Hepatocyte (in vitro differentiated cells): Measurements from ENCODE around the gene GNG13. TPM values are rescaled to one million over a fixed set of nuclear protein-coding genes. Genes with fewer than 3 reads are reported as not detected.
"Not testable (repeated sequence)": the region's sequence is repeated elsewhere in the genome, so short reads cannot be mapped to it uniquely, and the experiment has no call there.

Source experiments
- DNase-seq: peaks from one replicate; pipeline ENCODE4 v3.0.0-alpha.2; 2016; ENCODE audit warnings: low spot score
- H2AFZ ChIP-seq: fragments of 200-600 bp; sonication (generic); 2 replicates; pipeline ENCODE4 v1.6.0; 2016; ENCODE audit warnings: antibody characterized with exemption, mild to moderate bottlenecking
- H3K27ac ChIP-seq: fragments of 200-600 bp; sonication (generic); 2 replicates; pipeline ENCODE4 v1.5.1; 2016; ENCODE audit warnings: mild to moderate bottlenecking
- H3K27me3 ChIP-seq: fragments of 200-600 bp; sonication (generic); 2 replicates; pipeline ENCODE4 v1.6.1; 2016
- H3K36me3 ChIP-seq: fragments of 200-600 bp; sonication (generic); replicated peaks from 2 replicates; pipeline ENCODE4 v1.5.1; 2016; ENCODE audit warnings: low read depth; ENCODE audit not compliant: insufficient read depth
- H3K4me1 ChIP-seq: fragments of 200-600 bp; sonication (generic); 2 replicates; pipeline ENCODE4 v1.5.1; 2016; ENCODE audit warnings: mild to moderate bottlenecking, moderate library complexity; ENCODE audit not compliant: insufficient read depth
- H3K4me2 ChIP-seq: fragments of 200-600 bp; sonication (generic); 2 replicates; pipeline ENCODE4 v1.6.0; 2016
- H3K4me3 ChIP-seq: fragments of 200-600 bp; sonication (generic); 2 replicates; pipeline ENCODE4 v1.5.1; 2016; ENCODE audit warnings: mild to moderate bottlenecking
- H3K79me2 ChIP-seq: fragments of 200-600 bp; sonication (generic); 2 replicates; pipeline ENCODE4 v1.6.0; 2017; ENCODE audit warnings: mild to moderate bottlenecking
- H3K9me2 ChIP-seq: fragments of 200-600 bp; sonication (generic); replicated peaks from 2 replicates; pipeline ENCODE4 v1.6.0; 2017; ENCODE audit warnings: mild to moderate bottlenecking; ENCODE audit not compliant: insufficient read depth
- H3K9me3 ChIP-seq: fragments of 200-600 bp; sonication (generic); 2 replicates; pipeline ENCODE4 v1.5.1; 2016; ENCODE audit warnings: low read depth, mild to moderate bottlenecking
- H4K20me1 ChIP-seq: fragments of 200-600 bp; sonication (generic); 2 replicates; pipeline ENCODE4 v1.6.0; 2016; ENCODE audit warnings: mild to moderate bottlenecking; ENCODE audit not compliant: insufficient read depth, poor library complexity, severe bottlenecking
- CTCF ChIP-seq: fragments of 200-600 bp; sonication (generic); IDR thresholded peaks from 2 replicates; pipeline ENCODE4 v1.5.1; 2016; ENCODE audit warnings: antibody characterized with exemption, mild to moderate bottlenecking; ENCODE audit not compliant: poor library complexity
- EZH2 ChIP-seq: fragments of 200-600 bp; sonication (generic); IDR thresholded peaks from 2 replicates; pipeline ENCODE4 v1.6.1; 2016; ENCODE audit warnings: antibody characterized with exemption, mild to moderate bottlenecking, borderline replicate concordance
- EZH2phosphoT487 ChIP-seq: fragments of 200-600 bp; sonication (generic); IDR thresholded peaks from one replicate; pipeline ENCODE4 v1.6.1; 2018; ENCODE audit warnings: antibody characterized with exemption, mild to moderate bottlenecking, low read depth, moderate library complexity; ENCODE audit not compliant: unreplicated experiment, severe bottlenecking
- WGBS: methylation state at CpG from one replicate; pipeline ENCODE4 v1.1.6; 2016; ENCODE audit warnings: low lambda C conversion rate; ENCODE audit errors: missing lambda C conversion rate; 5-methylcytosine and 5-hydroxymethylcytosine counted together
- polyA plus RNA-seq: library from polyadenylated mRNA; unstranded; fragments of >200 nt; fragmentation: Nextera tagmentation; extraction: Ambion mirVana; gene quantifications from 2 replicates; pipeline ENCODE4 v1.2.1, GENCODE V29; 2016
- total RNA-seq: library from RNA; depleted of rRNA; stranded (reverse); fragments of >200 nt; gene quantifications from 2 replicates; pipeline ENCODE4 v1.2.3, GENCODE V29; 2014

GNG13 gene
- total and polyA plus RNA-seq, 2 experiments from 2014 or later, result not detected

- Histone ChIP-seq H3K4me1 (no peaks in the 10 kb centered on the region), H3K4me3 (no peak overlapping the region), H3K79me2 (no peaks in the 10 kb centered on the region), H3K4me2 (no peak overlapping the region), H2AFZ (no peak overlapping the region), H3K27me3 (no peaks in the 10 kb centered on the region), H3K27ac (no peak overlapping the region), H4K20me1 (no peaks in the 10 kb centered on the region), H3K9me3 (no peaks in the 10 kb centered on the region), H3K9me2 (no peaks in the 10 kb centered on the region), H3K36me3 (no peaks in the 10 kb centered on the region)
- DNase-seq, result no peak
- no peak for TF ChIP-seq CTCF
- TF ChIP-seq EZH2phosphoT487, result no peak
- no peak for TF ChIP-seq EZH2
- WGBS, result 80% methylated on average over 6 of the region's 6 CpGs
These were observed 21.5 kb downstream of the GNG13 start for GRCh38 chr16:778909-779527.

- Histone ChIP-seq H4K20me1 (no peaks in the 10 kb centered on the region), H3K4me2 (no peak overlapping the region), H3K27ac (no peak overlapping the region), H3K4me3 (no peak overlapping the region), H3K9me3 (no peaks in the 10 kb centered on the region), H3K36me3 (no peaks in the 10 kb centered on the region), H3K79me2 (no peaks in the 10 kb centered on the region), H3K4me1 (no peaks in the 10 kb centered on the region), H3K27me3 (no peaks in the 10 kb centered on the region), H2AFZ (no peak overlapping the region), H3K9me2 (no peaks in the 10 kb centered on the region)
- TF ChIP-seq EZH2 (no peak), CTCF (no peak), EZH2phosphoT487 (no peak)
- 83% methylated on average over 11 of the region's 11 CpGs for WGBS
- DNase-seq, result no peak
These were observed 22.1 kb downstream of the GNG13 start for GRCh38 chr16:778447-778846.

GRCh38 chr16:777826-778225, 22.7 kb downstream of the GNG13 start:
- Histone ChIP-seq H3K27me3 (no peaks in the 10 kb centered on the region), H3K27ac (no peak overlapping the region), H3K36me3 (no peaks in the 10 kb centered on the region), H3K9me3 (no peaks in the 10 kb centered on the region), H3K79me2 (no peaks in the 10 kb centered on the region), H2AFZ (no peak overlapping the region), H3K9me2 (no peaks in the 10 kb centered on the region), H3K4me3 (no peak overlapping the region), H4K20me1 (no peaks in the 10 kb centered on the region), H3K4me2 (no peak overlapping the region), H3K4me1 (no peaks in the 10 kb centered on the region)
- TF ChIP-seq EZH2 (no peak), CTCF (no peak)
- 43% methylated on average over 15 of the region's 16 CpGs for WGBS
- no peak for DNase-seq

GRCh38 chr16:776824-777223, 23.7 kb downstream of the GNG13 start:
- 87% methylated on average over 9 of the region's 9 CpGs for WGBS
- H3K4me2 ChIP-seq, result no peak overlapping the region
- H3K79me2 ChIP-seq, result no peaks in the 10 kb centered on the region
- no peaks in the 10 kb centered on the region for H3K27me3 ChIP-seq
- H3K4me3 ChIP-seq, result no peak overlapping the region
- no peaks in the 10 kb centered on the region for H4K20me1 ChIP-seq
- DNase-seq, result no peak
- no peak for TF ChIP-seq EZH2phosphoT487
- TF ChIP-seq EZH2, result no peak
- no peak for TF ChIP-seq CTCF
- no peak overlapping the region for H2AFZ ChIP-seq
- no peak overlapping the region for H3K27ac ChIP-seq
- no peaks in the 10 kb centered on the region for H3K9me3 ChIP-seq
- H3K9me2 ChIP-seq, result no peaks in the 10 kb centered on the region
- no peaks in the 10 kb centered on the region for H3K36me3 ChIP-seq
- H3K4me1 ChIP-seq, result no peaks in the 10 kb centered on the region

- not testable (repeated sequence) for H3K79me2 ChIP-seq, H3K4me1 ChIP-seq, H3K4me2 ChIP-seq, H4K20me1 ChIP-seq, H3K27ac ChIP-seq, H3K9me2 ChIP-seq, H3K4me3 ChIP-seq, H2AFZ ChIP-seq, H3K36me3 ChIP-seq, DNase-seq, H3K9me3 ChIP-seq, H3K27me3 ChIP-seq
- WGBS, result 94% methylated on average over 10 of the region's 10 CpGs
These were observed 24.2 kb downstream of the GNG13 start for GRCh38 chr16:776298-776697.
